TTC549 (cell line): ENCODE measurements around the gene SMCO2.

Experiments
- FAIRE-seq: peaks from 2 replicates; lab custom pipeline; 2012; peaks lifted over from hg19 to GRCh38; lab: Jason Lieb, UNC

SMCO2 gene

DNA sequence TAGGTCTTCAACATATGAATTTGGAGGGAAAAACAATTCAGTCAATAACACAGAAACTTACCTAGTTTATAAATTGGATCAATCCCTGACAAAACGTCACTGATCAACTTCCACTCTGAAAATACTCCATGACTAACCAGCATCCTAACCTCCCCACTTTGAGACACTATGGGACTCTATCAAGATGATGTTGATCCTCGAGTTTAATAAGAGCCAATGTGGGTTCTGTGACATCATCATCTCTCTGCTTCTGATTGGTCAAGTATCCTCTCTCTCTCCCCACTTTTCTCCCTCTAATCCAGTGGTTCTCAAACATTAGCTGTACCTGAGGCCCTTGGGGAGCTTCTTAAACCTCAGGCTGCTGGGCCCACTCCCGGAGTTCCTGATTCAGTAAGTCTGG, at the start of gene SMCO2:
SMCO2 (plus strand) TSS at position 301 of the 400 bp plus-strand sequence. CDS start 23,896 bp downstream, outside the sequence.
- no peak for FAIRE-seq

GRCh38 chr12:27398466-27398865, 48.1 kb upstream of the SMCO2 start:
- FAIRE-seq: no peak

GRCh38 chr12:27399074-27399473, 47.5 kb upstream of the SMCO2 start:
- no peak for FAIRE-seq

DNA sequence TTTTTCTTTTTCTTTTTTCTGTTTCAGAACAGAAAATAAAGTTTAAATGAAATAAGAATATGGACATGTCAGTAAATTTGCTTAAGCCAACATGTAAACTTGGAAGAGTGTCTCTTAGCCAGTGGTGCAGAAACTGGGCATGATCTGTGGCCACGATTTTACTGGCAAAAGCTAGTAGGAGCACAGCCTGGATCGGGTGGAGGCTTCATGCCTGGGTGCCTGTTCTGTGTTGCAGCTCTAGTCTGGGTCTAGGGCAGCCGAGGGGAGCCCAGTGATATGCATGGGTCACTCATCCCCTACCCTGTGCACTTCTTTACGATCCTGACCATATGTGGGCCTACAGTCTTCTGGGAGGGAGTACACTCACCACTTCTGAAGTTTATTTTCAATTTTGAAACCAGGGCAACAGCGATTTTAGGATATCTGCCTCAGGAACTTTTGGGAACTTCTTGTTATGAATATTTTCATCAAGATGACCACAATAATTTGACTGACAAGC, 45.6 kb upstream of the SMCO2 start:
- FAIRE-seq: no peak

- FAIRE-seq: no peak
Measured at GRCh38 chr12:27412047-27412446, 34.5 kb upstream of the SMCO2 start.

DNA sequence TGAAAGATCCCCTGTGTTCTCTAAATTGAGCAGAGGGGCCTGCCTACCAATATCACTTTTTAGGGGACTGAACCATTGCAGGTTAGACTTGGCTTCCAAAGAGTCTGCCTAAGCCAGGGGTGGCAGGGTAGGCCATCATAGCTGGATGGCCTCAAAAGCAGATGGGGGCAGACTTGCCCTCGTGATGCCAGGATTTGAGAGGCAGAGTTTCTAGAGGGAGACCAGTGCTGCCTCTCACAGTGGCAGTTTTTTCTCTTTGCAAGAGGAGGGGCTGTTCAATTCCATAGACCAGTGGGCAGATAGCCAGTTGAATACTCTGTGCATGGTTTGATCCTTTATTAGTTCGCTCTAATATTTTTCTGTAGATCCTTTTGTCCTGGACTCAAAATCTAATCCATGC, 23.8 kb upstream of the SMCO2 start:
- FAIRE-seq: no peak

- no peak for FAIRE-seq
Measured at GRCh38 chr12:27424631-27425230, 21.8 kb upstream of the SMCO2 start.

- no peak for FAIRE-seq
Measured at GRCh38 chr12:27425306-27425705, 21.2 kb upstream of the SMCO2 start.

- FAIRE-seq: no peak
Measured at GRCh38 chr12:27426743-27427487, 19.6 kb upstream of the SMCO2 start.

DNA sequence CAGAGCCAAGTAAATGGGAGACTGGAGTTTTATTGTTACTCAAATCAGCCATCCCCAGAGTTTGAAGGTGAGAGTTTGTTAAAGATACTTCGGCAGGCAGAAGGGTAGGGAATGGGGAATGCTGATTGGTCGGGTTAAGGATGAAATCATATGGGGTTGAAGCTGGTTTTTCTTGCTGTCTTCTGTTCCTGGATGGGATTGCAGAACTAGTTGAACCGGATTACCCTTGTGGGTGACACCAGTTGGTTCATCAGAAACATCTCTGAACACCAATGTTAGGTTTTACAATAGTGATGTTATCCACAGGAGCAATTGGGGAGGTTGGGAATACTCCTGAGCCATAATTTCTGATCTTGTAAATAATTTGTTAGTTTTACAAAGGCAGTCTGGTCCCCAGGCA, 18.7 kb upstream of the SMCO2 start:
- no peak for FAIRE-seq

DNA sequence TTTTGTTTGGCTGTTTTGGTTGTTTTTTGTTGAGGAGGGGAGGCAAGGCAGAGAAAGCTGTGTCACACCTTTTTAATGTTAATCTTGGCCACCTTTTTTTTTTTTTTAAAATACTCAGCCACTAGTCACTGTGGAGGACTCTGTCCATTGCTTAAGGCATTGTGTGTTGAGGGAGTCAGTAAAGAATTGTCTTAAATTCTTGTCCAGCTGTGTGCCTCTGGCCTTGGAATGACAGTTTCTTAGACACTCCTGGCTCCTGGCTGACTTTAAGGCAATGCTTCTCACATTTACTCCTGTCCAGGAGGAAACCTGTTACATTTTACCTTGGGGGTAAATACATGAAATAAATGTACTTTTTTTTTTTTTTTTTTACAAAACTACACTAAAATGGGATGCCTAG, 18.1 kb upstream of the SMCO2 start:
- FAIRE-seq: no peak

DNA sequence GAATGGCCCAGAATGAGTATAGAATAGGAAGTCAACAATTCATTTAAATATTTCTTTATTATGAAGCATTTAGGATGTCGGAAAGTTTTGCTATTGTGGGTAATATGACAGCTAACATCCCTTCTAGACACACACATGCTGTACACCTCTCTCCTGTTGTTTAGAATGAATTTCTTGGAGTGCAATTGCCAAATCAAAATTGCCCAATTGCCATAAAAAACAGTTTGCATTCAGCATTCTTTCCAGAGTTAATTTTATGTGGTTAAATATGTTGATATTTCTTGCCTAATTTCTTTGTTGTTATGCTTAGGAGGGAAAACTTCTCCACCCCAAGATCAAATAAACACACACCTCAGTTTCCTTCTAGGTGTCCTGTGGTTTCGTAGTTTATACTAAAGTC, 16.9 kb upstream of the SMCO2 start:
- no peak for FAIRE-seq

GRCh38 chr12:27431185-27431584, 15.4 kb upstream of the SMCO2 start:
- no peak for FAIRE-seq

- no peak for FAIRE-seq
Measured at GRCh38 chr12:27434673-27435565, 11.6 kb upstream of the SMCO2 start.

- FAIRE-seq: no peak
Measured at GRCh38 chr12:27436029-27436428, 10.5 kb upstream of the SMCO2 start.

DNA sequence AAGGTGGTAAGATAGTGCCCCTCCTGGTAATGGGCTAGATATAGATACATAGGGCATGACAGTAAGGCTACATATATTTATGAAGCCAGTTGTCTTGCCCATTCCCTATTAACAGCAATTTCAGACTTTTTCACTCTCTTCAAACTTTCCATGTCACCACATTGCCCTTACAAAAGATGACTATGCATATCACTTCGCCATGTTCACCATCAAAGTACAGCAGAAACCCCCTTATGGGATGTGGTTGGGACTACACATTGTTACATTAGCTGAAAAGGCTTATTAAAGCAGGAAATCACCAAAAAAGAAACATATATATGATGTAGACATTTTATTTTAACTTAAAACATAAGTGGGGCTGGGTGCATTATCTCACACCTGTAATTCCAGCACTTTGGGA, 9.8 kb upstream of the SMCO2 start:
- FAIRE-seq: no peak

DNA sequence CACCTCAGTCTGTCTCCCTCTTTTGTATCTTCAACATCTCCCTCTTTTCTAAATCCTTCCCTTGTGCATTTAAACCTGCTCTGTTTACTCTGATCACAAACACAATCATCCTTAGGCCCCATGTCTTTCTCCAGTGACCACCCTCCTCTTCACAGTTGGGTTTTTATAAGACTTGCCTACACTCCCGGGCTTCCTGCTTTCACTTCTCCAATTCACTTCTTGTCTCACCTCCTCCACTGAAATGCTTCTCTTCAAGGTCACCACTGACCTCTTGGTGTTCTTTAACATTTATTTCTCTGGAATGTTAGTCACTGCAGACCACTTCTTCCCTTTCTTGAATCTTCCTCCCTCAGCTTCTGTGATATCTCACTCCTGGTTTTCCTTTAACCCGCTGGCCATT, 8.7 kb upstream of the SMCO2 start:
- FAIRE-seq: no peak

DNA sequence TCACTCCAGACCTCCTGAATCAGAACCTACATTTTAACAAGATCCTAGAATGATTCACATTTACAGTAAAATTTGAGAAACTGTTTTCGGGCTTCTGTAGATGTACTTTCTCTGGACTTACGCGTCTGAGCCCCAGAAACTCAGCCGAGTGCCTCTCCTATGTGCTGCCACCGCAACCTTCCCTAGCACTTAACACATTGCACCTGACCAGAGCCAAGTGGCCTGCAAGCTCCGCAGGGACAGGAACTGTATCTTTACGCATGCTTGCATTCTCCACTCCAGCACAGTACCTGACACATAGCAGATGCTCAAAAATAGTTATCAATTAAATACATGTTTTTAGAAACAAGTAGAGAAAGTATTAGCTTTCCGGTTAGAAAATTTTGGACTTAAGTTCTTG, 1.2 kb downstream of the SMCO2 start:
- no peak for FAIRE-seq

DNA sequence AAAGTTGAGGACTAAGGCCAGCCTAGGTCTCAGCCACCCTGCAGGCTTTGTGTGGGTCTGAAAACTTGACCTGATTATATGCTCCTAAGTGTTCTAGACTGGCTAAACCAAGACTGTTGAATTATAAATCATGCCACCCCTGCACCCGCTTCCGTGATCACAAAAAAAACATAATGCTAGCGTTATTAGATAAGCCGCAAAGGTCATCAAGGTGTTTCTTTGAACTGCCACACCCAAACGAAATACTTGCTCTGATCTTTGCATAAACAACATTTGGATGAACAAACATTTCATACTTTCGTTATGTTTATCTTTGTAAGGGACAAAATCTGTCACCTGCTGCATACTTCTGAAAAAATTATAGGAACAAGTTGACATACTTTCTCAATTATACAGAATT, 2.5 kb downstream of the SMCO2 start:
- no peak for FAIRE-seq

DNA sequence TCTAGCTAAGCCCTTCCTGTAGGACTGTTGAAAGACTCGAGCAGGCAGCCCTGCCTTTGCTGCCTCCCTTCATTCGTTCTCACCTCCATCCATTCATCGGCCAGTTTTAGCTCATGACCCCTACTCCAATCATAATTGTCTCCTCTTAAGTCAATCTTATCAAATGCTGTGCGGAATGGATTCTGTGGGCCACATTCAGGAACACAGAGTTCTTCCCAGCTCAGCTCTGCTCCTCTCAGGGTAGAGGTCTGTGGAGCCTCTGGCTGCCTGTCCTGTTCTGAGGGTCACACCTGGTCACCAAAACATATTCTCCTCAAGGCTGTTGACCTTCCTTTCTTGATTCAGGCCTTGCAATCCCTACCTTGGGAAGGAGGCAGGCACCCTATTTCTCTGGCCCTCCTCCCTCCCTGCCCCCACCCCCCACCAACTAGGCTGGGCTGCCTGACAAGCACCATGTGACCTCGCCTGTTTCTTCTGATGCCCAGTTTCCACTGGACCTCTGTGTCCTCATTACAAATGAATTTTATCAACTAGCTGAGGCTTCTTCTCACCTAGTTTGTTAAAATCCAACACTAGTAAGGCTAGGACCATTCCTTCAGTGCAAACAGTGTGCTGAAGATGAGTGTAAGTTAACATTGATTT, 3.5 kb downstream of the SMCO2 start:
- no peak for FAIRE-seq

GRCh38 chr12:27451036-27451825, 4.7 kb downstream of the SMCO2 start:
- FAIRE-seq: no peak

DNA sequence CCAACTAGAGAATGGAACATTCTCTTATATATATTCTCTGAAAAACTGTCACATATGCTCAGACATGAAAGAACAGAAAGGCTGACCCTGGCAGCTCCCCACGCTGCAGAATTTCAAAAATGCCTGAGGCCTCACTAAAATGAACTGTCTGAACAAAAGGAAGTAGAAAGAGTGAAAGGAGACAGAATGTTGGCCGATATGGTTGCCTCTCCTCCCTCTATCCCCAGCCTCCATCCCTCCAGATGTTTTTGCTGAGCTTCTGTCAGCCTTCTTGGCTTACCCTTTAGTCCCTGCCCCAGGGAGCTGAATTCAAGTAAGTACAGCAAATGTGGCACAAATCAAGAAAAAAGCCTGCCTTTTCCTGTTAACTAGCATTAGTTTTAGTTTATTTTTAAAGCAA, 6.9 kb downstream of the SMCO2 start:
- no peak for FAIRE-seq
